ENCODE results near the gene PPDPF.

DNA sequence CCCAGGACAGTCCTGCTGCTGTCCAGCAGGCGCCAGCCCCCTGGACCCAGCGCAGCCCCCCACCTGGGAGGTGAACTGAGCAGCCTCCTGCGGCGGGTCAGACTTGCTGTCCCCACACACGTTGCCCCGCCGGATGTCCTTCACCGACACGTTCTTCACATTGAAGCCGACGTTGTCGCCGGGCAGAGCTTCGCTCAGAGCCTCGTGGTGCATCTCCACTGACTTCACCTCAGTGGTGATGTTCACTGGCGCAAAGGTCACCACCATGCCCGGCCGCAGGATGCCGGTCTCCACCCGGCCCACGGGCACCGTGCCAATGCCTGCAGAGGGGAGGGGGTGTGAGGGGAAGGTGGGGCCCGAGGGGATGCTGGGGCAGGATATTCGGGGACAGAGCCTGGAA lies 30.1 kb upstream of the PPDPF start:
- TF ChIP-seq TAF1 (IDR thresholded peaks at IDR 0.05; ENCODE audit: low read depth), result no peak
- TF ChIP-seq, protein P1, sequence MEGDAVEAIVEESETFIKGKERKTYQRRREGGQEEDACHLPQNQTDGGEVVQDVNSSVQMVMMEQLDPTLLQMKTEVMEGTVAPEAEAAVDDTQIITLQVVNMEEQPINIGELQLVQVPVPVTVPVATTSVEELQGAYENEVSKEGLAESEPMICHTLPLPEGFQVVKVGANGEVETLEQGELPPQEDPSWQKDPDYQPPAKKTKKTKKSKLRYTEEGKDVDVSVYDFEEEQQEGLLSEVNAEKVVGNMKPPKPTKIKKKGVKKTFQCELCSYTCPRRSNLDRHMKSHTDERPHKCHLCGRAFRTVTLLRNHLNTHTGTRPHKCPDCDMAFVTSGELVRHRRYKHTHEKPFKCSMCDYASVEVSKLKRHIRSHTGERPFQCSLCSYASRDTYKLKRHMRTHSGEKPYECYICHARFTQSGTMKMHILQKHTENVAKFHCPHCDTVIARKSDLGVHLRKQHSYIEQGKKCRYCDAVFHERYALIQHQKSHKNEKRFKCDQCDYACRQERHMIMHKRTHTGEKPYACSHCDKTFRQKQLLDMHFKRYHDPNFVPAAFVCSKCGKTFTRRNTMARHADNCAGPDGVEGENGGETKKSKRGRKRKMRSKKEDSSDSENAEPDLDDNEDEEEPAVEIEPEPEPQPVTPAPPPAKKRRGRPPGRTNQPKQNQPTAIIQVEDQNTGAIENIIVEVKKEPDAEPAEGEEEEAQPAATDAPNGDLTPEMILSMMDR (IDR thresholded peaks at IDR 0.05; ENCODE audit: poor library complexity, severe bottlenecking), result no peak
- no peak for TF ChIP-seq EZH2 (IDR thresholded peaks at IDR 0.05; ENCODE audit: borderline replicate concordance, insufficient read depth, low read length, poor library complexity, severe bottlenecking)
- no peak for TF ChIP-seq POLR2AphosphoS5 (IDR thresholded peaks at IDR 0.05)
- TF ChIP-seq EP300 (conservative IDR thresholded peaks at IDR 0.05; ENCODE audit: poor library complexity, severe bottlenecking), result no peak
- TF ChIP-seq, protein P2, sequence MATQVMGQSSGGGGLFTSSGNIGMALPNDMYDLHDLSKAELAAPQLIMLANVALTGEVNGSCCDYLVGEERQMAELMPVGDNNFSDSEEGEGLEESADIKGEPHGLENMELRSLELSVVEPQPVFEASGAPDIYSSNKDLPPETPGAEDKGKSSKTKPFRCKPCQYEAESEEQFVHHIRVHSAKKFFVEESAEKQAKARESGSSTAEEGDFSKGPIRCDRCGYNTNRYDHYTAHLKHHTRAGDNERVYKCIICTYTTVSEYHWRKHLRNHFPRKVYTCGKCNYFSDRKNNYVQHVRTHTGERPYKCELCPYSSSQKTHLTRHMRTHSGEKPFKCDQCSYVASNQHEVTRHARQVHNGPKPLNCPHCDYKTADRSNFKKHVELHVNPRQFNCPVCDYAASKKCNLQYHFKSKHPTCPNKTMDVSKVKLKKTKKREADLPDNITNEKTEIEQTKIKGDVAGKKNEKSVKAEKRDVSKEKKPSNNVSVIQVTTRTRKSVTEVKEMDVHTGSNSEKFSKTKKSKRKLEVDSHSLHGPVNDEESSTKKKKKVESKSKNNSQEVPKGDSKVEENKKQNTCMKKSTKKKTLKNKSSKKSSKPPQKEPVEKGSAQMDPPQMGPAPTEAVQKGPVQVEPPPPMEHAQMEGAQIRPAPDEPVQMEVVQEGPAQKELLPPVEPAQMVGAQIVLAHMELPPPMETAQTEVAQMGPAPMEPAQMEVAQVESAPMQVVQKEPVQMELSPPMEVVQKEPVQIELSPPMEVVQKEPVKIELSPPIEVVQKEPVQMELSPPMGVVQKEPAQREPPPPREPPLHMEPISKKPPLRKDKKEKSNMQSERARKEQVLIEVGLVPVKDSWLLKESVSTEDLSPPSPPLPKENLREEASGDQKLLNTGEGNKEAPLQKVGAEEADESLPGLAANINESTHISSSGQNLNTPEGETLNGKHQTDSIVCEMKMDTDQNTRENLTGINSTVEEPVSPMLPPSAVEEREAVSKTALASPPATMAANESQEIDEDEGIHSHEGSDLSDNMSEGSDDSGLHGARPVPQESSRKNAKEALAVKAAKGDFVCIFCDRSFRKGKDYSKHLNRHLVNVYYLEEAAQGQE (IDR thresholded peaks at IDR 0.05; ENCODE audit: borderline replicate concordance), result no peak
- no peak for TF ChIP-seq RAD21 (conservative IDR thresholded peaks at IDR 0.05)
